ENCODE measurements around the gene DPYSL3.

The DPYSL3 gene

DNA sequence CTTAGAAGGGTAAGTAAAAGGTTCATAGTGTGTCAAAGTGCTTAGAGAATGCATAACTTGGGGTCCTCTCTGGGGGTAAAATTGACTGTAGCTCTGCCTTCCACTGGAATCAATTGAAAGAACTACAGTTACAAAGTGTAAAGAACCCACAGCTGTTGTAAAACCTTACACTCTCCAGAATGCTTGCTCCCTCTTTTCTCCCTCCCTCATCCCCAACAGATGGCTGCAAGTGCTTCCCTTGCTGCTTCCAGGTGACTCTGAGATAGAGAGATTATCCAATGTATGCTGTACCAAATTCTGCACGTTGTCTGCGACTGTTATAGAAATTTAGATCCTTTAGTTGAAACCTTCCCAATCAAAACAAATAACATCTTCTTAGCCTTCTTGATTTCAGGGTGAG lies 149.1 kb downstream of the DPYSL3 start:
- DNase-seq, result no peak

DNA sequence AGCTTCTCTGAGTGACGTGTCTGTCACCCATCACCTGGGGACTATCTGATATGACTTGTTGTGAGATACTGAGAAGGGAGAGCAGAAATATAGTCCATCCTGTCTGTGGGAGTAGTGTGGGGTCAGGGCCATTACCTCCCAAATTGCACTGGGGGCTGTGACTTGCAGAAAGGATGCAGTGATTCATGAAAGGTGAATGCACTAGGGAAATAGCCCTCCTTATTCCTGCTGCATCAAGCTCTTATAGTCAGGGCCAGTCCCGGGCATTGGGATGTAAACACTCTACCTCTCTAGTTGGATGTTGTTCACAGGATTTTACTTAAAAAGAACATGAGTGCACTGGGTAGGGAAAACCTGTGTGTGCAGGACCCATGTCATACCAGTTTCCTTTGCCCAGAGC lies 150.3 kb downstream of the DPYSL3 start:
- no peak for DNase-seq

DNA sequence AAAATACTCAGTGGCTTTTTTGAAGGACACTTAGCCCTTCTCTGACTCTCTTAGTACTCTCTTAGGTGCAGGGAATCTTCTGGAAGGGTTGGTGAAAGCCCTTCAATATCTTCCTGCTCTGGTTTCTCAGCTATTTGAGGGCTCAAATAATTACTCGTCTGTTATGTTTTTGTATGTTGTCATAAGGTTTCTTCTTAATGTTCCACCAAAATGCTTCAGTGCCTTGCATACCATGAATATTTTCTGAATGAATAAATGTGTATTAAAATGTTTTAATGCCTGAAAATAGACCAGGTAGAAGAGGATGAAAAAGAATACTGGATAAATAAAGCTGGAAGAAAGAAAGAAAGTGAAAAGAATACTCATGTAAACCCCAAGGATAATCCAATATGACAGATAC lies 150.8 kb downstream of the DPYSL3 start:
- no peak for DNase-seq

DNA sequence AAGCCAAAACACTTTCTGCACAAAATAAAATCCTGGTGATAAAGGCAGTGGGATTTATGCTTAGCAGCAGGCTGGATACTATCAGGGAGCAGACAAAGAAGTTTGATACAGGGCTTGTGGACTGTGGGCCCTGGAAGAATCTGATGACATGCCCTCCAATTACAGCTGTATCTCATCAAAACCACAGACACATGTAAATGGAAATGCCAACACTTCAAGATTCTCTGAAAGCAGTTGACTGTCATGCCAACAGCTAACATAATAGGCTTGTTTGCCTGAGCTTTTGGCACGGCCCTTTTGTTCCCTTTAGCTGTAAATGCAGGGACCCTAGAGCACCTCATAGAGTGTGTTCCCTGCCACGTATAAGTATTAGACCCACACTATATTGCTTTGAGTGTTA lies 160.6 kb downstream of the DPYSL3 start:
- no peak for DNase-seq

DNA sequence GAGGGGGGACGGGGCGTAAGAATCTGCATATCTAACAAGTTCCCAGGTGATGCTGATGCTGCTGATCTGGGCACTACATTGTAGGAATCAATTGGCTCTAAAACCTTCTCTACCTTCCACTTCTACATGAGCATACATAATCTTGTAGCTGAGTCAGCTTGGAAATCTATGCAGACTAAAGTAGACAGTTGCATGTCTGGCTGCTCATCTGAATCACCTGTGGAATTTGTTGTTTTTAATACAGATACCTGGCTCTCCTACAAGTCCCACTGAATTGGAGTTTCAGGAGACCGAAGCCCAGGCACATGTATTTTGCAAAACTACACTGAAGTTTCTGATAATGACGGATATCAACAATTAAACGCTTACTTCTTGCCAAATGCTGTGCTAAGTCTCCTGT lies 161.4 kb downstream of the DPYSL3 start:
- no peak for DNase-seq

DNA sequence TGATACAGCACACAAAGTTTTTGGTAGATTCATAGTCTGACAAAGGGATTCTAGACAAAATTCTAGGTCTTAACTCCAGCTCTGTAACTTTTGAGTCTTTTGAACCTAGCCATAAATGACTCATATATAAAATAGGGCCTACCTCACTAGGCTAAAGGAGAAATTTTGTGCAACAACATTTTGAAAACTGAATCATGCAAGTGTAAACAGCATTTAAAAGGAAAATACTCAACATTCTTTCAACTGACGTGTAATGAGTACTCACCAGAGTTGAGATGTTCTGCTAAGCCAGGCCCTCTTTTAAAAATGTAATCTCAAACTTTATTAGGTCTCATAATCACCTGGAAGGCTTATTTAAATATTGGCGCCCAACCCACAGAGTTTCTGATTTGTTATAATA lies 161.8 kb downstream of the DPYSL3 start:
- no peak for DNase-seq

DNA sequence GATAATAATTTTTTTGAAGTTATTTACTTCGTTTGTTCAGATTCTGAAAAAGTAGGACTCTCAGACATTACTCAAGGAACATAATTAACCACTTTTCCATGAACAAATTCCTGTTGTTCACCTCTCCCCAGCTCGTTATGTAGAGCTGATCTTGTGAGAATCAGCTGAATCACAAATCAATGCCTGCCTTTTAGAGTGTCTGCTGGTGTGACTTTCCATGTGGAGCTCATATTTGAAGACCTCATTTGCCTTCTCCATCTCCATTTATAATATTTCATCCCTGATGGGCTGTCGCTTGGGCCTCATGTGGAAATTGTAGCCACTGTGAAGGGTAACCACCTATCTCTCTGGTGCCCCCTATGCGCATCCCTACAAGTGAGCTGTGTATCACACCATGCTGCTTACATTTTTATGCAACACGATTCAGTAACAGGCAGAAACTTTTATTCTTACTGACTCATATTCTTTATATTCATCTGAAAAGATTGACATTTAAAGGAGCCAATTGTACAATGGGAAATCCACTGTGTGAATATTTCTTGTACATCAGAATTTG lies 163.8 kb downstream of the DPYSL3 start:
- DNase-seq, result no peak

DNA sequence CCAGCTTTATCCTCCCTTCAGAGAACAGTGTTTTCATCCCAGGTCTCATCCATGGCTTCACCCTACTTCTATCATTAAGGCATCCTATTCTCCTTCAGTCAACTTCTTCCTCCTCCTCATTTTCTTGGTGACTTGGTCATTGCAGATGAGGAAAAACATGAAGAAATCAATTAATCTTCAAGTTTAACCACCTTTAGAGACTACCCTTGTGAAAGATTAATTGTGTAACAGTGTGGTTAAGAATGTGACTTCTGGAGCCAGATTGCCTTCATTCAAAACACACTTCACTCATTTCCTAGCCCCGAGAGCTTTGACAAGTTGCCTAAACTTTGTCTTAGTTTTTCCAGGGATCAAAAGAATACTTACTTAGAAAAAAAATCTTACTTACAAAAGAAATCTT lies 165.0 kb downstream of the DPYSL3 start:
- DNase-seq, result no peak

DNA sequence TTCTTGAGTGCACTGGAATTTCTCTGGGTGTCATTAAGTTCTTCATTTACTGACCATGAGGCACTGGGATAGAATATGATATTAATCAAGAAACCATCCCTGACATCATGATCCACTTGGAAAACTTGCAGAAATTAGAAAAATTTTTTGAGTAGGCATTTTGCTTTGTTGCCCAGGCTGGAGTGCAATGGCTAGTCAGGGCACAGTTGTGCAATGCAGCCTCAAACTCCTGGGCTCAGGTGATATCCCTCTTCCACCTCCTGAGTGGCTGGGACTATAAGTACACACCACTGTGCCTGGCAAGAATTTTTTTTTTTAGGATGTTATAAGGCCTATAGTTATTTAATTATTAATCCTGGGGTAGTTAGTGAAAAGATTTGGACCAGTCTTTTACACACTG lies 168.5 kb downstream of the DPYSL3 start:
- no peak for DNase-seq

DNA sequence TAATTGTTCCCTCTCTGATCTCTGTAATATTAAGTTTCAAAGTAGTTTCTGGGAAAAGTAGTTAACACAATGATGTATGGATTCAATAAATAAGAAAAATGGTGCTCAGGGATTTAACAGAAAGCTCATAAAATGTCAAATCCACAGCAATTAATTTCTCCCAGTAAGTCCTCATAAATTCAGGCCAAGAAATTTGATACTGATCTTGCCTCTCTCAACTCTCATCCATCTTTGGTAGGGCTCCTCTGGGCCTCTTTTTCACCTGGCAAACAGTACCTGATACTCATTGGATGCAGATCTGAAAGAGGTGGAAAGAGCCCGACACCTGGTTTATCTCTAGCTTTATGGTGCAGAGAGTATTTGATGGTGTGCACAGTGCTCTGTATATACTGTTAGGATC lies 168.9 kb downstream of the DPYSL3 start:
- DNase-seq, result no peak

All from NCI-H146 (cell line).